ENCODE measurements around the gene FXYD7. TPM values are rescaled to one million over a fixed set of nuclear protein-coding genes. Genes with fewer than 3 reads are reported as not detected.

FXYD7 gene
- total and polyA plus RNA-seq, 2 of the 13 experiments (the other 11 are each of a cell fraction or from before 2014, with no cell fraction given) = 0.55 TPM; not detected in 1

GRCh38 chr19:35136977-35137702, 5.9 kb upstream of the FXYD7 start (continued):
- no peak for TF ChIP-seq ZNF251 (CRISPR knock-in tag; IDR thresholded peaks at IDR 0.05)
- no peak for TF ChIP-seq ZNF280D (CRISPR knock-in tag; IDR thresholded peaks at IDR 0.05)
- TF ChIP-seq ZNF431 (CRISPR knock-in tag; IDR thresholded peaks at IDR 0.05; ENCODE audit: borderline replicate concordance, low read depth) = no peak
- TF ChIP-seq ZMAT5 (CRISPR knock-in tag; IDR thresholded peaks at IDR 0.05; ENCODE audit: borderline replicate concordance, low read depth) = no peak
- TF ChIP-seq RNF2 (conservative IDR thresholded peaks at IDR 0.05; ENCODE audit: low read depth) = no peak
- no peak for TF ChIP-seq POGK (CRISPR knock-in tag; conservative IDR thresholded peaks at IDR 0.05)
- TF ChIP-seq MLX (CRISPR knock-in tag; IDR thresholded peaks at IDR 0.05) = peak; percentile 60
- peak; percentile 85; the same call in 1 of the 2 replicates for TF ChIP-seq PRDM15 (CRISPR knock-in tag; IDR thresholded peaks at IDR 0.05)
- TF ChIP-seq SATB2 (CRISPR knock-in tag; IDR thresholded peaks at IDR 0.05) = no peak
- no peak for TF ChIP-seq TCF12 (IDR thresholded peaks at IDR 0.05)
- 0 out of 2 replicates have a peak, but pooled peaks have one; percentile 28 for TF ChIP-seq TCF12 (CRISPR knock-in tag; IDR thresholded peaks at IDR 0.05)
- TF ChIP-seq SMYD3 (CRISPR knock-in tag; IDR thresholded peaks at IDR 0.05) = no peak
- TF ChIP-seq TOPORS (CRISPR knock-in tag; IDR thresholded peaks at IDR 0.05) = no peak
- TF ChIP-seq RARG (CRISPR knock-in tag; IDR thresholded peaks at IDR 0.05; ENCODE audit: low read depth) = no peak
- no peak for TF ChIP-seq MIER2 (CRISPR knock-in tag; IDR thresholded peaks at IDR 0.05)
- TF ChIP-seq ZNF367 (CRISPR knock-in tag; IDR thresholded peaks at IDR 0.05; ENCODE audit: borderline replicate concordance) = no peak
- TF ChIP-seq ZNF124 (CRISPR knock-in tag; IDR thresholded peaks at IDR 0.05) = no peak
- TF ChIP-seq ZNF782 (CRISPR knock-in tag; IDR thresholded peaks at IDR 0.05; ENCODE audit: borderline replicate concordance) = no peak
- TF ChIP-seq NKX3-1 (CRISPR knock-in tag; IDR thresholded peaks at IDR 0.05) = no peak
- no peak for TF ChIP-seq ZNF296 (CRISPR knock-in tag; conservative IDR thresholded peaks at IDR 0.05)
- TF ChIP-seq RXRA (CRISPR knock-in tag; IDR thresholded peaks at IDR 0.05) = peak; percentile 51; the same call in 1 of the 2 replicates

Data from HepG2 (cell line).